Measurements from ENCODE around the gene BNIPL.

The BNIPL gene

GRCh38 chr1:151067185-151067584 lies 30.8 kb downstream of the BNIPL start:
- Mint-ChIP-seq H3K27ac (peak overlapping the region in 2 of 3 experiments; percentile 31 to 44), H3K4me3 (no peak overlapping the region), H3K36me3 (ENCODE audit: low read depth) (peaks cover 30% of the 10 kb centered on the region), H3K4me1 (peaks cover 38% of the 10 kb centered on the region), H3K9me3 (no peaks in the 10 kb centered on the region), H3K27me3 (ENCODE audit: low read depth) (no peaks in the 10 kb centered on the region)
- TF ChIP-seq, protein P1, sequence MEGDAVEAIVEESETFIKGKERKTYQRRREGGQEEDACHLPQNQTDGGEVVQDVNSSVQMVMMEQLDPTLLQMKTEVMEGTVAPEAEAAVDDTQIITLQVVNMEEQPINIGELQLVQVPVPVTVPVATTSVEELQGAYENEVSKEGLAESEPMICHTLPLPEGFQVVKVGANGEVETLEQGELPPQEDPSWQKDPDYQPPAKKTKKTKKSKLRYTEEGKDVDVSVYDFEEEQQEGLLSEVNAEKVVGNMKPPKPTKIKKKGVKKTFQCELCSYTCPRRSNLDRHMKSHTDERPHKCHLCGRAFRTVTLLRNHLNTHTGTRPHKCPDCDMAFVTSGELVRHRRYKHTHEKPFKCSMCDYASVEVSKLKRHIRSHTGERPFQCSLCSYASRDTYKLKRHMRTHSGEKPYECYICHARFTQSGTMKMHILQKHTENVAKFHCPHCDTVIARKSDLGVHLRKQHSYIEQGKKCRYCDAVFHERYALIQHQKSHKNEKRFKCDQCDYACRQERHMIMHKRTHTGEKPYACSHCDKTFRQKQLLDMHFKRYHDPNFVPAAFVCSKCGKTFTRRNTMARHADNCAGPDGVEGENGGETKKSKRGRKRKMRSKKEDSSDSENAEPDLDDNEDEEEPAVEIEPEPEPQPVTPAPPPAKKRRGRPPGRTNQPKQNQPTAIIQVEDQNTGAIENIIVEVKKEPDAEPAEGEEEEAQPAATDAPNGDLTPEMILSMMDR (IDR thresholded peaks at IDR 0.05; ENCODE audit: unreplicated experiment in 3 of 3), result no peak

DNA sequence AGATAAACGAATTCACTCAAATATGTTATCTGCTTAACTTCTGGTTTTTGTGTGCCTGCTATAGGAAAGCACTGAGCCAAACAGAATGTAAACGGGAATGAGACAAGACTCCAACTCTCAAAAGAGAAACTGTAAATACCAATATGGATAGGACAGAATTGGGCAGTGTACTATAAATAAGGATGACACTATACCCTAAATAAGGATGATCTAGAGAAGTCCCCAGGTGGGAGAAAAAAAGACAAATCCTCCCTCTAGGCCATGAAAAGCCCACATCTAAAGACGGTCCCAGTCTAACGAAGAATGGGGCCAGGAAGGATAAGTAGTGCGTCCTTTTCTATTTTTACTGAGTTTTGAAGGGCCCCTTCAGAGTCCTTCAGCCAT lies 32.7 kb downstream of the BNIPL start:
- peak overlapping the region; percentile 70 to 95 (median 85) for H3K4me3 Mint-ChIP-seq
- no peaks in the 10 kb centered on the region for H3K27me3 Mint-ChIP-seq (ENCODE audit: low read depth)
- H3K4me1 Mint-ChIP-seq, result peaks cover 29% of the 10 kb centered on the region
- no peaks in the 10 kb centered on the region for H3K9me3 Mint-ChIP-seq
- peaks cover 34% of the 10 kb centered on the region for H3K36me3 Mint-ChIP-seq (ENCODE audit: low read depth)
- TF ChIP-seq, protein P1 (IDR thresholded peaks at IDR 0.05; ENCODE audit: unreplicated experiment in 3 of 3), result no peak
- peak overlapping the region; percentile 93 to 100 (median 96) for H3K27ac Mint-ChIP-seq

DNA sequence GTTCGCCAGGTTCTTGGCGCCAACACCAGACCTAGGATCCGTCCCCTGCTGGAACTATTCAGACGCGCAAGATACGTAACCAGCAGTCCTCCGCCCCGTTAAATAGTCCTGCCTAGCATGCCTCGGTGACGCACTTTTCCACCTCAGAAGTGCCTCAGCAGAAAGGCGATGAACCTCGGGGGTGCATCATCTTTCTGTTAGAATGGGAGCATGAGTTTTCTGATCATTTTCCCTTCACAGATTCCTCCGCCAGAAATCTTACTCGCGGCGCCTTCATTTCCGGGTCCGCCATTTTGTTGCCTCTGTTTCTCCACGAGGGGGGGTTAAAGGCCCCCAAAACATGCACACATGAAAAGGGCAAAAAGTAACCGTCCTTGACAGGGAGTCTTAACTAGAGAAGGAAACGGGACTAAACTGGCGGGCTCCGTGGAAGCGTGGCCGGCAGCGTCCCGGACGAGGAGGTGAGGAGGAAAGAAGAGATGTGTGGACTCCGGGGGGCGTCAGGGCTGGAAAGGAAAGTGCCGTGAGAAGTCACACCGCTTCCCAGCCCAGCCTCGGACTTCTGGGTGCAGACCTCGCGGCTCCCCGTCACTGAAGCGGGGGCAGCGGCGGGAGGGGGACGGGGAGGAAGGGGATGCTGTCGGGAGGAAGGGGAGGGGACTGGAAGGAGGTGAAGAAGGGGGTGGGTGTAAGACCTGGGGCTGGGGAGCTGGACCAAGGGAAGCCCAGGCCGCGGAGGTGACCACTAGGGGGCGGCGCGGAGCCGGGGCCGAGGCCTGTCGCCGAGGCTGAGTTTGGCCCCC lies 34.3 kb downstream of the BNIPL start, which contains the start of gene GABPB2:
TSS of gene GABPB2 (plus strand) at position 288 of the 803 bp plus-strand sequence. CDS start 17,429 bp downstream, outside the sequence.
- H3K27ac Mint-ChIP-seq, result peak within 1 kb of the TSS; percentile 100
- H3K4me3 Mint-ChIP-seq, result peak within 1 kb of the TSS; percentile 95
- peaks cover 15% of the 10 kb centered on the region for H3K4me1 Mint-ChIP-seq
- TF ChIP-seq, protein P1 (IDR thresholded peaks at IDR 0.05; ENCODE audit: unreplicated experiment in 3 of 3), result peak; percentile 96 to 97 (median 97)
- no peaks in the 10 kb centered on the region for H3K9me3 Mint-ChIP-seq
- peaks cover 26% of the 10 kb centered on the region for H3K36me3 Mint-ChIP-seq (ENCODE audit: low read depth)
- H3K27me3 Mint-ChIP-seq (ENCODE audit: low read depth), result no peaks in the 10 kb centered on the region

GRCh38 chr1:151072224-151072623 lies 35.8 kb downstream of the BNIPL start:
- TF ChIP-seq, protein P1 (IDR thresholded peaks at IDR 0.05; ENCODE audit: unreplicated experiment in 3 of 3), result no peak
- Mint-ChIP-seq H3K27me3 (ENCODE audit: low read depth) (no peaks in the 10 kb centered on the region), H3K4me1 (peaks cover 14% of the 10 kb centered on the region), H3K36me3 (ENCODE audit: low read depth) (peaks cover 20% of the 10 kb centered on the region), H3K27ac (peak overlapping the region; percentile 97 to 100 (median 100)), H3K9me3 (no peaks in the 10 kb centered on the region), H3K4me3 (peak overlapping the region; percentile 95)

- Mint-ChIP-seq H3K27ac (no peak overlapping the region), H3K36me3 (ENCODE audit: low read depth) (no peaks in the 10 kb centered on the region)
Observed at GRCh38 chr1:151085953-151086559, 49.7 kb downstream of the BNIPL start.

More at GRCh38 chr1:151085953-151086559, 49.7 kb downstream of the BNIPL start:
- Mint-ChIP-seq H3K4me3 (no peak overlapping the region), H3K9me3 (no peaks in the 10 kb centered on the region), H3K27me3 (ENCODE audit: low read depth) (no peaks in the 10 kb centered on the region), H3K4me1 (no peaks in the 10 kb centered on the region)
- TF ChIP-seq, protein P1 (IDR thresholded peaks at IDR 0.05; ENCODE audit: unreplicated experiment in 3 of 3), result no peak
